HG02678 (cell line): ENCODE results near the gene FCAMR.
A peak's percentile ranks its signal among the peaks of the same experiment; 100 is the strongest.

ENCODE experiments used
- ATAC-seq: cut with Tn5 transposase; IDR thresholded peaks from one replicate; pipeline ENCODE4 v1.9.1; 2021; ENCODE audit warnings: mild to moderate bottlenecking, moderate library complexity; ENCODE audit not compliant: unreplicated experiment

FCAMR gene

DNA sequence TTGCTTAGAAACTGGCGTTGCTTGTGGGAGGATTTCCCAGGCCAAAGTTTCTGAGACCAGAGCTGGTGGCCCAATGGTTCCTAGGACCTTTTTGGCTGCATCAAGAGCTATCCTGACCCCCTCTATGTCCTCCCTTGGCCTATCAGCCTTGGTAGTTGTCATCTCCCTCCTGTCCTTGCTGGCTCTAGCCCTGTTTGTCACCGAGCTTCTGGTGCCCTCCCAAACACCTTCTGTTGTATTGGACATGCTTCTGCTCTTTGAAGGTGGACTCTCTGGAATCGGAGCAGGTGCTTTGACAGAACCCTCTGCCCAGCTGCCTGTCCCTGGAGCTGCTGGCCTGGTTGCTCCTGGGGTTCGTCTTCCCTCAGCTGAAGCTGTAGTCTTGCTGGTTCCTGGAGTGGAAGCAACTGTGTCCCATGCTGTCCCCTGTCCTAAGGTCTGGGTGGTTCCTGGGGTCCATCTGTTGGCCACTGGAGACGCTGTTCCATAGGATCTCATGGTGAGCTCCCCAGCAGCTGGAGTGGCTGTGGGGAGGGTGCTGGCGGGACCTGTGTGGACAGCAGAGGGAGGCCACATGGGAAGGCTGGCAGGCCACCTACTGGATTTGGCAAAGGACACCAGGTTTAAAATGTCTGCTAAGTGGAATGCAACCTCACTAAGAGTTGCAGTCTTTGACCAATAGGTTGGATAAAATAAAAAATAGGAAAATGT, 9.4 kb downstream of the FCAMR start:
- ATAC-seq = no peak

DNA sequence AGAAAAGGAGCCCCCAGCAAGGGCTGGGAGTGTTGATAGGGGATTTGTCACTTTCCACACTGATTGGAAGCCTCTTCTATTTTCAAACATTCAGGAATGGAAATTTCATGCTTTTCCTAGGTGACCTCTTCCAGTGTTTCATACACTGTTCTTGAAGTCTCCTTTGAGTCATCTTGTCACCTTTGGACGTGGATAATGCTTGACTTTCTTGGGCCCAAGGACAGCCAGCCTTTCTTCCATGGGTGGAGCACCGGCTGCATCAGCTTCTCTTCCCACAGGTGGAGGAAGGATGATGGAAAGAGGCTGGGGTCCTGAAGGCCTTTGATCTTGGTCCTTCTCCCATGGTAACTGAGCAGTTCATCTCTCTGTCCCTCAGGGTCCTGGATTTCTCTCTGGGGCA, 12.1 kb downstream of the FCAMR start:
- no peak for ATAC-seq

DNA sequence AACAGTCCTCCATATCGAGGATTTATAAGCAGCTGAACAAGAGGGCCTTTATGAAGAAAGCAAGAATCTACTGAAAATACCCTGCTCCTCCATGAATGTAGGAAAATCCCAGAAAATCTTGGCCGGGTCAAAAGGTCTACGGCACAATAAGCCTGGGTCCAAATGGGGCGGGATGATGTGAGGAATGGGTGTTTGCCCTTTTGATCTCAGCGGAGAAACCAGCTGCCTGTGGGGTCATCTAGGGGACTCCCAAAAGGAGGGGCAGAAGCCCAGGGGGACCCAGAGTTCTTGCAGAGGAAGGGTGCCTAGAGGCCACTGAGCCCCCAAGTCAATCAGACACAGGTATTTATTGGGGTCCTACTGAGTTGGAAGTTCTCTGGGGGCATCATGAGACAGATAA, 12.6 kb downstream of the FCAMR start:
- no peak for ATAC-seq

DNA sequence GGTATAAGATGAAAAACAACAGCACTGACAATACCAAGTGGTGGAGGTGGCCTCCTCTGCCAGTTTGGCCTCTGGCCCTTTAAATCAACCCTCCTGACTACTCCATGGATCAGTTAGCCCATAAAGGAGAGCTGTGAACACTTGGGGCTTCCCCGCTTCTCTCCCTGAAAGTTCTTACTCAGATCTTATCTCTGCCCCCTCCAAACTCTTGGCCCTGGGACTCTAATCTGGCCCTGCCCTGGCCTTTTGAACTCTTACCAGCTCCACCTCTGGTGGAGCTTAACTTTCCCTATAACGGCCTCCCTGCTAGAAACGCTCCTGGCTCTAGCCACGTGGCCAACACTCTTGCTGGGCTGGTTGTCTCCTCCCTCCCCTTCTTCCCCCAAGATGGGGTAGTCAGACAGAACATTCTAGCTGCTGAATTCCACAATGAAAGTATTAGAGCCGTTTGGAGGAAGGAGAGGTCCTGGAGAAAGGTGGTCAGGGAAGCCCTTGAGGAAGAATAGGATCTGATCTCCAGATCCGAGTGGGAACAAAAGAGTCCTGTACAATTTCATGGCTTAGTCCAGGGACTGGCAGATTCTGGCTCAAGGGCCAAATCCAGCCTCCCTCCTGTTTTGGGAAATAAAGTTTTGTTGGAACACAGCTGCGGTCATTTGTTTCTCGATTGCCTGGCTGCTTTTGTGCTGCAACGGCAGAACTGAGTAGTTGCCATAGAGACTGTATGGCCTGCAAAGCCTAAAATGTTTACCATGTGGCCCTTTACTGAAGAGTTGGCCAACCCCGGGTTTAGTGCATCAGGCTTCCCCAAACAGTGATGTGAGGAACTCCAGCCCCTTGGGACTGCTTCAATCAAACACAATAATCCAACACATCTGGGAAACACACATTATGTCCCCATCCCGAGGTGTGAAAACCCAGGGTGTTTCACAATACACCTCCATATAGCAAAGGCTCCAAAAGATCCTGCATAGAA, 14.5 kb downstream of the FCAMR start:
- ATAC-seq = peak; percentile 41

DNA sequence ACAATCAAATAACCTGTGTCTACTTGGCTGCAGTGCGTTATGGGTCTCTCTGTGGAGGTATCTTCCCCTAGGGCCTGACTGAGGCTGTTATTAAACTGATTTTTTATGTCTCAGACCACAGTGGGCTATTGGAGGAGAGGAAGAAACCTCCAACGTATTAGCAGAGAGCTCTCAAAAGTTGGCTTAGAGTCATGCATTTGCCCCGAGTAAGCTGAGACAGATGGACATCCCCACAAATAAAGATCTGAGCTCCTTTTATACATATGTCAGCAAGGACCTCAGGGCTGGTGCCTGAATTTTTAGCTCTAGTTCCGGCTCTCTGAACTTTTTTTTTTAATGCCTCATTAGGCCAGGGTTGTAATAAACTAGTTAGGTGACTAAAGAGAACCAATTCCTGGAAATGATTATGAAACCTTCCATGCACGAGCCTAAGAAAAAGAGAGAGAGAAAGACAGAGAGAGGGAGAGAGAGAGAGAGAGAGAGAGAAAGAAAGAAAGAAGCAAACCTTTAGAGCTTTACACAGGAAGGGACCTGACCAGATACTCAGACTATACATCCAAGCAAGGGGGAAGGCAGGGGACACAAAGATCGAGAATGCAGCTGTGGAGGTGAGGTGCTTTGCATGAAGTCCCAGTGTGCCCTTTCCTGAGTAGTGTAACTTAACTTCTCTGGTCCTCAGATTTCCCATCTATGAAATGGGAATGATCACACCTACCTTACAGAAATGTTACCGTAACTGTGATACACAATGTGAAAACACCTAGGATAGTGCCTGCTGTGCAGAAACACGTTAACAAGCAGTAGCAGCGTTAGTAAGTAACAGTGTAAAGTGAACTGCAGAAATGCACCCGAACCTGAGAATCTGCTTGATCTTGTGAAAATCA, 15.6 kb downstream of the FCAMR start:
- no peak for ATAC-seq

DNA sequence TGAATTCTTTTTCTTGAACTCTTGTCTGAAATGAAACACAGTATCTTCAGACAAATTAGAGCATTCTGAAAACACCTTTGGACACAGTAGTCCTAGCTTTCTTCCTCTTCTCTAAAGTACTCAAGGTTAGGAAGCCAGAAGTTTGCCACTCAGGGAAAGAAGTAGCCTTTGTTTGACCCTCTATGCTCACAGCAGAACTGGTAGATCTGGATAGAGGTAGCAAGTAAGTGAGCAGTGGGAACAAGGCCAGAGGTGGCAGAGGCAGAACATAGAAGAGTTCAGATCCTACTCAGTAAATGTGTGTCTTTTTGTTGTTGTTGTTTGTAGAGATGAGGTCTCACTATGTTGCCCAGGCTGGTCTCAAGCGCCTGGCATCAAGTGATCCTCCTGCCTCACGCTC, 16.6 kb downstream of the FCAMR start:
- no peak for ATAC-seq

DNA sequence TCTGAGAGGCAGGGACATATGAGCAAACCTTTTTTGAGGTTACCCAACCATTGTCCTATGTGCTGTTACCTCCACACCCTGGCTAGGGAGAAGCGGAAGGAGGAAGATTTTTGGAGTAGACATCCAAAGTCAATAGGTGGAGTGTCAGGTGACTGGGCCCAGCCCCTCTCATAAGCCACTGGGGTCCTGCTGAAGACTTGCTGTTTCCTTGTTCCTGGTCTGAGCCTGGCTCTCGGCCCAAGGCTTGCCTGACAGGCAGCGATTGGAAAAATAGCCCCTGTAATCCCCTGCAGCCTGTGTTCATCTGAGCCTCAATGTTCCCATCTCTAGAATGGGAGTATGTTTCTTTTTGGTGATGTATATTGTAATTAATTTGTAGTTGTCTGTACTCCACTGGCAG, 17.1 kb downstream of the FCAMR start:
- ATAC-seq = no peak

DNA sequence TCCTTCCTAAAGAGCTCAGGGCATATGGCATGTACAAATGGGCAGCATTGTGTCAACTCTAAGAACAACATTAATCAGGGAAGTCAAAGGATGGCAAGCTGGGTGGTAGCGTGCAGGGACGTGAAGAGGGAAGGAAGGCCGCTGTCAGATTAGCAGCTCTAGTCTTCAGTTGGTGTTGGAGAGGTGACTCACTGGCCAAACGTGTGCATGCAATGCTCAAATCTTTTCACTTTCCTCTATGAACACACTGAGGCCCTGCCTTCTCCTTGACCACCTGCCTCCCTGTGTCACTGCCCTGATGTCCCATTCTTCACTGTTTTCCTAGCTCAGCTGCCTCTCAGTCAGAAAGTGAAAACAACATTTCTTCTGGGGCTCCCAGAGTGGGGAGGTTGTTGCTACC, 18.1 kb downstream of the FCAMR start:
- no peak for ATAC-seq

DNA sequence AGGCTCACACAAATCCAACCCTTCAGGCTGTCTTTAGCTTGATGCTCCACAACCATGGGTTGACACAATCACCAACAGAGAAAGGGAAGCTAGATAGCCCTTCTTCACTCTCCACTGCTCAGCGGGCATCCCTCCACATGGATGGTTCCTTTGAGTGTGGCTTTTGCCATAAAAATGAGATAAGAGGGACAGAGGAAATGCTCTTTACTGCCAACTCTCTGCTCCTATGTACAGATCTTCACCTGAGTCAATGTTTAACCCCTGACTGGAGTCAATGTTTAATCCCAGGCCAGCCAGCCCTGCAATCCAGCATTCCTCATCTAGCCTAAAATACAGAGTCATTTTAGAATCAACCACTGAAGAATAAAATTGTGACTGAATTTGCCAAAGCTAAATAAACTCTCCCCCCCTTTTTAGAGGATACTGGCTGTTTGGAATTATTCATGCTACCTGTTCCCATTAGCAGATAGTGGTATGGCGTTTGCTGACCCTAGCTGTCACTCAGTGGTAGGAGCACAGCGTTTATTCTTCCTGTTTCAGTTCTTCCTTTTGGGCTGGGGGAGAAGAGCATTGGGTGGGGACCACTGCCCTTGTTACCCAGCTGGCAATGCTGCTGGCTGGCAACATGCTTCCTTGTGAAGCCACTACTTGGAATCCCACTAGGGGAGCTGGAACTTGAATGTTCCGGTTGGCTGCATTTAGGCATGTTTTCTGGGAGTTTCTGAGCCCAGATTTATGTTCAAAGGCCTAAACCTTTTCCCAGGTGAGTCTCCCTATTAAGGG, 18.8 kb downstream of the FCAMR start:
- ATAC-seq = no peak

DNA sequence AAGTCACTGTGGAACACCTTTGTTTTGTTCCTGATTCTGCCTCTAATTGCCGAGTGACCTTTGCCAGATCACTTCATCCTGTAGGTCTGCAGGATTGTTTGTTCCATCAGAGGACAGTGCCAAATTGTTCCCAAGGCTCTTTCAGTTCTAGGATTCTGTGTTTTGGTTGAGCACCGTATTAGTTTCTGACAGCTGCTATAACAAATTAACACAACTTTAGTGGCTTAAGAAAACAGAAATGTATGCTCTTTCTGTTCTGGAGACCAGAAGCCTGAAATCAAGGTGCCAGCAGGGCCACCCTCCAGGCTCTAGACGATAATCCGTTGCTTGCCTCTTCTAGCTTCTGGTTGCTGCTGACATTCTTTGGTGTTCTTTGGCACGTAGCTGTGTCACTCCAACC, 20.6 kb downstream of the FCAMR start:
- ATAC-seq = no peak

DNA sequence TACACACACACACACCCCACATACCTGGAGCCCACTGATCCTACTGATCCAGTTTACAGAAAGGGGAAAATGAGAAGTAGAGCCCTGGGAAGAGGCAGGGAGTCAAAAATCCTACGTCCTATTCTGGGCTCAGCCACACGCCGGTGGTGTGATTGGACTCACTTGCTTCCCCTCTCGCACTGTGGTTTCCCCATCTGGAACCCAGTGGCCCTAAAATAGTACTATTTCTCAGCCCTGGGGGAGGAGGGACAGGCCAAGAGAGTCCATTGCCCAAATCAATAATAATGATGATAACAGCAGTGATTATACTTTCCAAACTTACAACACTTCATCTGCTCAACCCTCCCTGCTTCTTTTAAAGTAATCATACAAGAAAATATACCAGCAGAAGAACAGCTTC, 21.1 kb downstream of the FCAMR start:
- no peak for ATAC-seq

DNA sequence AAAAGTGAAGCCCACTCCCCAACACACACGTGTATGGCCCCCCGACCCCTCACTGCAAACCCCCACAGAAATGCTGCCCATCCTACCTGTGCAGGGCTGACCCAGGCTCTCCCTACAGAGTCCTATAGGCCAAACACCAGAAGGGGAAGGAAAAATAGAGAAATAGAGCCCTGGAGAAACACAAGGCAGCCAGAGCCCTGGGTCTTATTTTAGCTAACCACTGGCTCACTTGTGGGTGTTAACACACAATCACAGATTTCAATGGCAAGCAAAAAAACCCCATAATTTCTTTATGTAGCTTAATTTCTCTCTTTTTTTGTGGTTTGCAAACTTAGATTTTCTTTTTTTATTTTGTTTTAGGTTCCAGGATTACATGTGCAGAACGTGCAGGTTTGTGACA, 23.0 kb downstream of the FCAMR start:
- ATAC-seq = no peak

DNA sequence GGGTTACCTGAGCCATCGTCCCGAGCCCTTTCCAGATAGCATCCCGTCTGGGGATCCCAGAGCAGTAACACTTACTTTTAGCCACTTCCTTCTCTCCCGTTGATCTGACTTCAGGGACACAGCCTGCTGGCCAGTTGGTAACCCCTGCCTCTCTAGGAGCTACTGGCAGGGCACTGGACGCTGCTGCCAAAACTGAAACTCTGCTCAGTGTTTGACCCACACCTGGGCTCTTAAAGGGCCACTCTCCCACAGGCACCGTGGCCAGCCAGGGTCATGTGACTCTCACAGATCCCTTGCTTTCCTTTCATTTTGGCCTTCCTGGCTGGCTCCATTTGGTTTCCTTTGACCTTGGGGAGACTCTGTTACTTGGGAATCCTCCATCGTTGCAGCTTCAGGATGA, 24.0 kb downstream of the FCAMR start, which contains the start of gene PIGR:
TSS of gene PIGR (minus strand) at position 206 of the 400 bp plus-strand sequence. CDS start 5,935 bp downstream, outside the sequence.
- ATAC-seq = no peak

DNA sequence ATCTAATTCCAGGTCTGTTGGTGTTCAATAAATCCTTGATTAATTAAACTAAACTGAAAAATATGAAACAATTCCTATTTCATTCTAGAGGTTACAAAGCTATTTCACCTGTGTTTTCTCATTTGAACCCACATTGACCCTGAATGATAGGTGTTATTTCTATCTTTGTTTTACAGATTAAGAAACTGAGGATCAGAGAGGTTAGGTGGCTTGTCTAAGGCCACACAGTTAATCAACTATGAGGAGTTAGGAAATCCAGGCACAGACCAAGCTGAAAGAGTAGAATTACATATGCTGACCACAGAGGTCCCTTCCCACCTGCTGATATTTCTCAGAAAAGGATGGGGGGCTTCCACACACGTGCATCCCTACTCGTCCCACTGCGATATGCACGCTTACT, 24.5 kb downstream of the FCAMR start:
- no peak for ATAC-seq

DNA sequence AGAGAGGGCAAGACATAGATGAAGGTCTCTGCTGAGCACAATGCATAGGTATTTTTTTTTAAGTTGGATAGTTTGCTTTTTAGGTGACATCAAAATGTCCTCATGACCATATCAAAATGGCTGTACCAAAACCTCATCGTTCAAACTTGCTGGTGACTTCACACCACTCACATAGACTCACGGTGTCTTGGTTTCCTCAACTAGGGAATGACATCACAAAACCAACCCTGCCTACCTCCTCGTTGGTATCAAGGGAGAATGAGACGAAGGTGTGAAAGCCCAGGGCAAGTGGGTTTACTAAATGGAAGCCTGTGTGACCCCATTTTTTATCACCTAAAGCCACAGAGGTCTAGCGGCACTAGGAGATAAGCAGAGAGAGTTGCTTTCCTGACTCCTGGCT, 25.6 kb downstream of the FCAMR start:
- ATAC-seq = no peak

DNA sequence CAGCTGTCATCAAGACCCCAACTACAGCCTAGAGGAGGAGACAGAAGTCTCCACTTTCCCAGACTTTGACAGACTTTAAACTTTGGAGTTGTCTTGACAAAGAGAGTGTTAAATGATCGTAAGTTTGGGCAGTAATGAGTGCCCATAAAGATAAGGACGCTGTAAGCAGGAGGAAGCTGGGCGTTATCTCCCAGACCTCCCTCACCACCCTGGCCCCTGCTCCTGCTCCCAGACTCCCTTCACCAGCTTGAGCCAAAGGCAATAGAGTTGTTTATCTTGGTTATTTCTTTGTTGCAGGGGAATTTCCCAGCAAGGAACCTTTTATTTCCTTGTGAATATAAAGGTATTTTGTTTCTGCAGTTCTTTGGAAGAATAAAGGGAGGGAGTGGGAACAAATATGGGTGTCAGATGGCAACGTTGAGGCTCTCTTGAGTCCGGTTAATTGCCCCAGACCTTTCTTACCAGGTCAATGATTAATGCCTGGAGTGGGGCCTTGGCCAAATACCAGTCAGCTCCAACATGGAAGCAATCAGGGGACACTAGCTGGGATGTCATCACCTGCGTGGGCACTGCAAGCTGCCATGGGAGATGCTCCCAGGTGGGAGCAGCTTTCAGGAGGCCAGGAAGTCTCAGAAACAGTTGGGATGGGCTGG, 28.4 kb downstream of the FCAMR start:
- ATAC-seq = no peak

DNA sequence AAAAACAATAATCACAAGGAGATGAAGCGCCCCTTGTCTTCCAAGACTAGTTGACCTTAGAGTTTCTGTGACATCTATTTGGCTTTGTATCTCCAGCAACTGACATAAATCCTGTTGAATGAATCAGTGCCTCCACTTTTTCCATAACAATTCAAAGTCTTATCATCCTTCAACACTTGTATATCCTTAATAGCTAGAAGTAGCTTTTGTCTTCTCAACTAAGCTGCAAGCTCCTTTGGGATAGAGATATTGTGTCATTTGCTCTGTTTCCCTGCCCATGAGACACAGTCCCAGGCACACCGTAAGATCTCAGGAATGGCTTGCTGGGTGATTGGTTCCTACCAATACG, 29.7 kb downstream of the FCAMR start:
- no peak for ATAC-seq

DNA sequence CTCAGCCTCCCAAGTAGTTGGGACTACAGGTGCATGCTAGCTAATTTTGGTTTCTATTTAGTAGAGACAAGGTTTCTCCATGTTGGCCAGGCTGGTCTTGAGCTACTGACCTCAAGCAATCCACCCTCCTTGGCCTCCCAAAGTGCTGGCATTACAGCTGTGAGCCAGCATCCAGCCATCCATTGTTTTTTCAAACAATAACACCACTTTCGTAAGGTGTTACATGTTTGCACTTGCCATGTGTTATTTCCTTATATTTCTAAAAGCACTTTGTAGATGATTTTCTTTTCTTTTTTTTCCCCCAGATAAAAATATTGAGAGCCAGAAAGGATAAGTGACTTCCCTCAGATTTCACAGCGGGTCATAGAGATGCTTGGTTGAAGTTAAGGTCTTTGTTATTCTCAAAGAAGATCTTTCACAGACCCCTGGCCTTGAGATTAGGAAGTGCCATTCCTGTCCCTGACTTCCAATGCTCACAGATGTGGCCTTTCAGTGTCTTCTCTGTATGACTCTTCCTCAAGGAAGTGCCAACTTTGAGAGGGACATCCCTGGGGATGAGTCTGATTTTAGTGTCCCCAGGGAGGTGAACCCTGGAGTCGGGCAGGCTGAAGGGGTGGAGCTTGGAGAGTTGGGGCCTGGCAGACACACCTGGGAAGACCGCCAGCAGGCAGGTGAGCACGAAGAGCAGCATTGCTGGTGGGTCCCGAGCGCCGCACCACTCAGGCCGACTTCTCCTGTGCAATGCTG, 30.2 kb downstream of the FCAMR start:
- ATAC-seq = no peak

DNA sequence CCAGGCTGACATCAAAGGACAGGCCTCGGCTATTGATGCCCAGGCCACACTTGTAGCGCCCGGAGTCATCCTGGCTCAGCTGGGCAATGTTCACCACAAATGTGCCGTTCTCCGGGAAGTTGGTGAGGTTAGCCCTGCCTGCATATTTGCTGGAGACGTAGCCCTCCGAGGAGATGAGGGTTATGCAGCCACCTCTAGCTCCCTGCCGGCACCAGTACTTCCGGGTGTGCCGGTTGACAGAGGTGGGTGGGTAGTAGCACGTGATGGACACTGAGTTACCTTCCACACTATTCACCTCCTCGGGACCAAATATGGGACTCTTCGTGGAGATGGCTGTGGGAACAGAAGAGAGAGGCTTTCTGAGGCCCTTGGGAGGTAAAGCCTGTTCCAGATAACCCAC, 31.1 kb downstream of the FCAMR start:
- no peak for ATAC-seq
